Keratinocyte (primary cell): ENCODE measurements around the gene CNTNAP2. TPM values are rescaled to one million over a fixed set of nuclear protein-coding genes. Genes with fewer than 3 reads are reported as not detected.

ENCODE experiments used
- DNase-seq: peaks from one replicate; pipeline ENCODE4 v3.0.0-alpha.2; 2011; ENCODE audit warnings: low read depth, missing footprints, low spot score
- FAIRE-seq: peaks from 2 replicates; lab custom pipeline; 2011; peaks lifted over from hg19 to GRCh38; lab: Jason Lieb, UNC
- H2AFZ ChIP-seq: 2 replicates; pipeline ENCODE4 v1.6.0; 2012; ENCODE audit warnings: low read length, control low read depth, inconsistent platforms; ENCODE audit not compliant: control insufficient read depth
- H3K27ac ChIP-seq: 2 replicates; pipeline ENCODE4 v1.5.1; 2011; ENCODE audit warnings: low read length; ENCODE audit not compliant: control insufficient read depth, insufficient read depth
- H3K27me3 ChIP-seq: 3 replicates; pipeline ENCODE4 v1.6.0; 2011; ENCODE audit warnings: low read length; ENCODE audit not compliant: control insufficient read depth, insufficient read depth; ENCODE audit errors: extremely low read depth
- H3K36me3 ChIP-seq, 2 experiments: 2 replicates in 1 of 2; 3 replicates in 1 of 2; pipeline ENCODE4 v1.5.1; 2011; ENCODE audit warnings: low read length in 2 of 2, mild to moderate bottlenecking in 1 of 2; ENCODE audit not compliant: control insufficient read depth in 2 of 2, insufficient read depth in 2 of 2; ENCODE audit errors: extremely low read depth in 1 of 2
- H3K4me1 ChIP-seq: 3 replicates; pipeline ENCODE4 v1.5.1; 2011; ENCODE audit warnings: low read length; ENCODE audit not compliant: control insufficient read depth, insufficient read depth; ENCODE audit errors: extremely low read depth
- H3K4me2 ChIP-seq: 3 replicates; pipeline ENCODE4 v1.6.0; 2011; ENCODE audit warnings: low read depth, low read length; ENCODE audit not compliant: control insufficient read depth, insufficient read depth; ENCODE audit errors: extremely low read depth
- H3K4me3 ChIP-seq, 3 experiments: fragments of 200-600 bp in 1 of 3; sonication (generic) in 1 of 3; 2 replicates in 2 of 3; 3 replicates in 1 of 3; pipeline ENCODE4 v1.5.1; 2011 to 2016; ENCODE audit warnings: low read length in 3 of 3, mild to moderate bottlenecking in 3 of 3, control low read depth in 2 of 3, inconsistent platforms in 1 of 3, low read depth in 1 of 3, mixed read lengths in 1 of 3, mixed run types in 1 of 3, moderate library complexity in 1 of 3; ENCODE audit not compliant: control insufficient read depth in 2 of 3, insufficient read depth in 2 of 3; ENCODE audit errors: extremely low read depth in 1 of 3
- H3K79me2 ChIP-seq: 2 replicates; pipeline ENCODE4 v1.6.0; 2012; ENCODE audit warnings: low read length; ENCODE audit not compliant: control insufficient read depth, insufficient read depth
- H3K9ac ChIP-seq: 3 replicates; pipeline ENCODE4 v1.6.0; 2011; ENCODE audit warnings: low read length; ENCODE audit not compliant: control insufficient read depth, insufficient read depth; ENCODE audit errors: extremely low read depth
- H3K9me1 ChIP-seq: 3 replicates; pipeline ENCODE4 v1.6.0; 2011; ENCODE audit warnings: low read length; ENCODE audit not compliant: control insufficient read depth, insufficient read depth; ENCODE audit errors: extremely low read depth
- H3K9me3 ChIP-seq: 2 replicates; pipeline ENCODE4 v1.5.1; 2012; ENCODE audit warnings: low read depth, low read length; ENCODE audit not compliant: control insufficient read depth
- H4K20me1 ChIP-seq: 3 replicates; pipeline ENCODE4 v1.6.0; 2011; ENCODE audit warnings: low read length; ENCODE audit not compliant: control insufficient read depth, insufficient read depth; ENCODE audit errors: extremely low read depth
- EZH2 ChIP-seq: IDR thresholded peaks from one replicate; pipeline ENCODE4 v1.6.1; 2012; ENCODE audit warnings: inconsistent platforms, mild to moderate bottlenecking, low read length, moderate library complexity
- dilution Hi-C: fragments of 300-500 bp; cut with MboI; formaldehyde crosslinking; loops from one replicate; pipeline ENCODE4 v1.7.0; 2020; ENCODE audit warnings: low sequenced_read_pairs; ENCODE audit not compliant: extremely low pct_ligation_motif_present
- polyA plus RNA-seq, 5 experiments: library from polyadenylated mRNA; depleted of rRNA in 3 of 5; stranded (reverse) in 3 of 5; stranded (forward) in 1 of 5; unstranded in 1 of 5; fragments of >200 nt; gene quantifications; 1 replicate in 1 of 5; 2 replicates in 3 of 5; 3 replicates in 1 of 5; pipeline versions ENCODE4 v1.2.1 to v1.2.3, GENCODE V29; 2011 to 2012; ENCODE audit warnings: missing spikeins in 2 of 5, low read depth in 1 of 5, low replicate concordance in 1 of 5
- TF ChIP-seq, protein P1 (sequence below), 3 experiments: IDR thresholded peaks in 1 of 3; conservative IDR thresholded peaks in 1 of 3; optimal IDR thresholded peaks in 1 of 3; 2 replicates in 2 of 3; 3 replicates in 1 of 3; pipeline versions ENCODE3 to v1.5.1; 2011; ENCODE audit warnings: low read length in 3 of 3, mild to moderate bottlenecking in 3 of 3, moderate library complexity in 2 of 3, control low read depth in 1 of 3, inconsistent platforms in 1 of 3; ENCODE audit not compliant: insufficient read depth in 2 of 3; ENCODE audit errors: extremely low read depth in 1 of 3

The CNTNAP2 gene
- polyA plus RNA-seq, 1 donor (not counting 4 experiments of a cell fraction or from before 2014, with no cell fraction given), result 1.4 TPM

DNA sequence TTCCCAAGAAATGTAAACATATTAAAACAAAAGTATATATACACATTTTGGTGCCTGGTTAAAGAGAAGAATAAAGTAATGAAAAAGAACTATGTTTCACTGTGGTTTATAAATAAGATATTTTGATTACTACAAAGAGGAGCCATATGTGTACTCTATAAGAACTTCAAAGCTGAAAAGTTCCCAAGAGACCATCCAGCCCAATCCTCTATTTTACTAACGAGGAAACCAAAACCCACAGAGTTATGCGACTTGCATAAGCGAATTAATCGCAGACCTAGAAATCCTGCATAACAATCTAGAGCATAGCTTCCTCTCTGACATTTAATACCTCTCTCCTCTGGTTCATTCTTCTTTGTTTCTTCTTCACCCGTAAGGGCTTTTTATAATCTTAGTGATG lies 937.1 kb downstream of the CNTNAP2 start:
- Histone ChIP-seq H4K20me1 (no peaks in the 10 kb centered on the region), H3K27me3 (no peaks in the 10 kb centered on the region), H3K27ac (no peak overlapping the region), H2AFZ (no peak overlapping the region), H3K79me2 (no peaks in the 10 kb centered on the region), H3K9ac (no peak overlapping the region), H3K4me3 (no peak overlapping the region), H3K4me1 (no peaks in the 10 kb centered on the region), H3K9me1 (no peaks in the 10 kb centered on the region), H3K9me3 (no peaks in the 10 kb centered on the region), H3K36me3 (no peaks in the 10 kb centered on the region), H3K4me2 (no peak overlapping the region)
- no peak for FAIRE-seq
- dilution Hi-C loops, result no loop called here
- DNase-seq, result no peak
- TF ChIP-seq, protein P1, sequence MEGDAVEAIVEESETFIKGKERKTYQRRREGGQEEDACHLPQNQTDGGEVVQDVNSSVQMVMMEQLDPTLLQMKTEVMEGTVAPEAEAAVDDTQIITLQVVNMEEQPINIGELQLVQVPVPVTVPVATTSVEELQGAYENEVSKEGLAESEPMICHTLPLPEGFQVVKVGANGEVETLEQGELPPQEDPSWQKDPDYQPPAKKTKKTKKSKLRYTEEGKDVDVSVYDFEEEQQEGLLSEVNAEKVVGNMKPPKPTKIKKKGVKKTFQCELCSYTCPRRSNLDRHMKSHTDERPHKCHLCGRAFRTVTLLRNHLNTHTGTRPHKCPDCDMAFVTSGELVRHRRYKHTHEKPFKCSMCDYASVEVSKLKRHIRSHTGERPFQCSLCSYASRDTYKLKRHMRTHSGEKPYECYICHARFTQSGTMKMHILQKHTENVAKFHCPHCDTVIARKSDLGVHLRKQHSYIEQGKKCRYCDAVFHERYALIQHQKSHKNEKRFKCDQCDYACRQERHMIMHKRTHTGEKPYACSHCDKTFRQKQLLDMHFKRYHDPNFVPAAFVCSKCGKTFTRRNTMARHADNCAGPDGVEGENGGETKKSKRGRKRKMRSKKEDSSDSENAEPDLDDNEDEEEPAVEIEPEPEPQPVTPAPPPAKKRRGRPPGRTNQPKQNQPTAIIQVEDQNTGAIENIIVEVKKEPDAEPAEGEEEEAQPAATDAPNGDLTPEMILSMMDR (optimal IDR thresholded peaks at IDR 0.05 in 1 of 3, IDR thresholded peaks at IDR 0.05 in 1 of 3, conservative IDR thresholded peaks at IDR 0.05 in 1 of 3; ENCODE audit: extremely low read depth in 1 of 3, insufficient read depth in 2 of 3, low read length in 3 of 3), result no peak
- TF ChIP-seq EZH2, result no peak

DNA sequence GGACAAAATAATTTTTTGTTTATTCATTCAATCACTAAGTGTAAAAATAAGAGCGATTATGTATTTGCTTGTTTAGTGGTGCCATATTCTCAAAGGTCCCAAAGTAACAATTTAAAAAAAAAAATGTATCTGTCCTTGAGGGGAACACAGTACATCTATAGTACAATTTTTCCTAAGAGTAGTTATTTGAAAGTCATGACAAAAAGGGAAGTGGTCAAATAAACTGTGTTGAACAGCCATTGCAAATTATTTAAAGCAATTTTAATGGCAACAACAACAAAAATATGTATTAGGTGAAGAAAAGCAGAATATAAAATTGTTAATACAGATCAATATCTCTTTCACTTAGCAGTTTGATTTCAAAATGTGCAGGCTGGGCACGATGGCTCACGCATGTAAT lies 943.5 kb downstream of the CNTNAP2 start:
- no peak for FAIRE-seq
- Histone ChIP-seq H3K4me1 (no peaks in the 10 kb centered on the region), H3K4me3 (no peak overlapping the region), H3K27me3 (no peaks in the 10 kb centered on the region), H3K36me3 (no peaks in the 10 kb centered on the region), H3K79me2 (no peaks in the 10 kb centered on the region), H2AFZ (no peak overlapping the region), H3K9me1 (no peaks in the 10 kb centered on the region), H3K9ac (no peak overlapping the region), H3K27ac (no peak overlapping the region), H3K4me2 (no peak overlapping the region), H4K20me1 (no peaks in the 10 kb centered on the region), H3K9me3 (no peaks in the 10 kb centered on the region)
- DNase-seq, result no peak
- dilution Hi-C loops, result no loop called here
- TF ChIP-seq, protein P1 (optimal IDR thresholded peaks at IDR 0.05 in 1 of 3, IDR thresholded peaks at IDR 0.05 in 1 of 3, conservative IDR thresholded peaks at IDR 0.05 in 1 of 3; ENCODE audit: extremely low read depth in 1 of 3, insufficient read depth in 2 of 3, low read length in 3 of 3), result no peak
- no peak for TF ChIP-seq EZH2
